Right lobe of liver (tissue), 4 donors: ENCODE results near the gene YJEFN3.

ENCODE experiments used
- CTCF ChIP-seq, 4 donors: fragments of 200-600 bp in 3 of 4; fragments of 450-650 bp in 1 of 4; IDR thresholded peaks; one replicate each; pipeline versions ENCODE4 v1.5.1 to v1.8.0; 2016 to 2022; ENCODE audit warnings: antibody characterized with exemption in 4 of 4, mild to moderate bottlenecking in 2 of 4
- POLR2A ChIP-seq: fragments of 450-650 bp; IDR thresholded peaks from one replicate; pipeline ENCODE4 v1.6.1; 2017; ENCODE audit warnings: antibody characterized with exemption, mild to moderate bottlenecking
- donor health status: DM: no; HTN: no; CAD: no.
- donor health status: DM: no; HTN: no; CAD: no.
- donor health status: DM: no; HTN: yes; CAD: no.

GRCh38 chr19:19553670-19554069, 25.0 kb downstream of the YJEFN3 start:
- no peak for TF ChIP-seq CTCF (IDR thresholded peaks at IDR 0.05)
- no peak for TF ChIP-seq POLR2A
